OCI-M1 (cell line): Measurements from ENCODE around the gene NETO2.
"Not testable (repeated sequence)": the region's sequence is repeated elsewhere in the genome, so short reads cannot be mapped to it uniquely, and the experiment has no call there.

Experiments
- DNase-seq: peaks from one replicate; lab custom pipeline; 2025; lab: John Stamatoyannopoulos, UW

Gene NETO2

GRCh38 chr16:47143677-47144558 lies at the start of gene NETO2:
NETO2 (minus strand) TSS chr16:47143945; CDS start chr16:47143612, 333 bp downstream.
- DNase-seq = no peak

DNA sequence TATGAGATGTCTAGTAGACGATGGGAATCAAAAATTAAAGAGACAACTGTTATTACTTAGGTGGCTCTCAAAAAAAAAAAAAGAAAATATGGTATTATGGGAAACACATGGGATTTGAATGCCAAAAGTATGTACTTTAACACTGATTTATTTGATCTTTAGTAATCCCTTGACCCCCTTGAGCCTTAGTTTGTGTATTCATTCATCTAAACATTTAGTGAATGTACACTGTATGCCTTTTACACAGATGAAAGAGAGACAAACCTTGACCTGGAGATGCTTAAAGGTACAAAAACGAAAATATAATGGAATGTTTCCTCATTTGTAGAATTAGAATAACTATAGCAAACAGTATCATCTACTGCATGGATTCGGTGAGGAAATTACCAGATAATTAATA lies 38.6 kb upstream of the NETO2 start:
- DNase-seq = no peak

GRCh38 chr16:47181066-47181465 lies 37.3 kb upstream of the NETO2 start:
- DNase-seq = not testable (repeated sequence)

- no peak for DNase-seq
Observed at GRCh38 chr16:47180073-47180472, 36.3 kb upstream of the NETO2 start.

GRCh38 chr16:47175152-47175551 lies 31.4 kb upstream of the NETO2 start:
- DNase-seq = no peak

DNA sequence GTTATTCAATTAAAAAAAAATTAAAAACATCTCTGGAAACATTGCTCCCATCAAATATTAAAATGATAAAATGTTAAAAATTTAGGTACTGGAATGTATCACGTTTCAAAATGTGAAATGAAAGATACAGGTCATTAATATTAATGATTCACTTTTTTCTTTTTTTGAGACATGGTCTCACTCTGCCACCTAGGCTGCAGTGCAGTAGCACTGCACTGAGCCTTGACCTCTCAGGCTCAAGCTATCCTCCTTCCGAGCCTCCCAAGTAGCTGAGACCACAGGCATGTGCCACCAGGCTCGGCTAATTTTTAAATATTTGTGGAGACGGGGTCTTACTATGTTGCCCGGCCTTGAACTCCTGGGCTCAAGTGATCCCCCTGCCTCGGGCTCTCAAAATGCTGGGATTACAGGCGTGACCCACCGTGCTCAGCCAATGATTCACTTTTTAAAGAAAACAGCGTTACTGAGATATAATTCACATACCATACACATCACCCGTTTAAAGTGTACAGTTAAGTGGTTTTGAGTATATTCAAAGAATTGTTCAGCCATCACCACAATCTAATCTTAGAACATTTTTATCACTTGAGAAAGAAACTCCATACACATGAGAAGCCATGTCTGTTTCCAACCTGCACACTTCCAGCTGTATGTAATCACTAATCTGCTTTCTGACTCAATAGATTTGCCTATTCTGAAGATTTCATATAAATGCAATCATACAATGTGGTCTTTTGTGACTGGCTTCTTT lies 19.1 kb upstream of the NETO2 start:
- DNase-seq = no peak

DNA sequence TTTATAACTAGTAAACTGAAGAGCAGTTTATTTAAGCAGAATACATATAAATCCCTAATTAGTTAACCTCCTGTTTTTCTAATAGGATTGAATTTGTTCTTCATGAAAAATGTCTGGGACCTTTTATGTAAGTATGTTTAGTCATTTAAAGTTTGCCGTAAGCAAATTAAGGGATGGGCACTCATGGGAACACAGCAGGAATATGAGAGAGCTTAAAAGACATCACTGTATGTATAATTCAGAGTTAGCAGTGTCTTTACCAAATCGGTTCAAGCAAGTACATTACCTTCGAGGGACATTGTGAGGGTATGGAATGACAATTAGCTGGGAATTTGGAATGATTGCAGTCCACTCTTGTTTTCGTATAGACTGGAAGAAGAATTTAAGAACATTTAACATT lies 17.7 kb upstream of the NETO2 start:
- no peak for DNase-seq

- no peak for DNase-seq
Observed at GRCh38 chr16:47160422-47160821, 16.7 kb upstream of the NETO2 start.

- DNase-seq = no peak
Observed at GRCh38 chr16:47158992-47159391, 15.2 kb upstream of the NETO2 start.

DNA sequence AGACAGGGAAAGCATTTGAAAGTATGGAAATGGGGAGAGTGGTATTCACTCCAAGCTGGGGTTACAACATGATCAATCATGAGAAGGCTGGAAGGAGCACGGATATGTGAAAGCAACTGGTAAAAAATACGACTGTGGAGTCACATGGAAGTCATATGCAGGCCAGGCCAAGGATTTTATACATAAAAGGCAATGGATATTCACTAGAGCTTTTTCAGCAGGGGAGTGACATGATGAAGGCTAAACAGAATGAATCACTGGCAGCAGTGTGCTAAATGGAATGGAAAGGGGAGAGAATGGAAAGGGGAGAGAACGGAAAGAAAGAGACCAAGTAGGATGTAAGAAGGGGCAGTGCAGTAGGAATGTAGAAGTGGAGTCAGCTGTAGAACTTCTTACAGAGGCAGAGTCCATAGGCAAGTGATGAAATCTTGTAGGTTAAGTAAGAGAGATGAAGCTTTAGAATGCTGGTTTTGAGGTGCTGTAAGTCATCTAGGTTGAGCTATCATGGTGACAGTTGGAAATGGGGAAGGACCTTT lies 13.0 kb upstream of the NETO2 start:
- no peak for DNase-seq

- DNase-seq = not testable (repeated sequence)
Observed at GRCh38 chr16:47152501-47152900, 8.8 kb upstream of the NETO2 start.

DNA sequence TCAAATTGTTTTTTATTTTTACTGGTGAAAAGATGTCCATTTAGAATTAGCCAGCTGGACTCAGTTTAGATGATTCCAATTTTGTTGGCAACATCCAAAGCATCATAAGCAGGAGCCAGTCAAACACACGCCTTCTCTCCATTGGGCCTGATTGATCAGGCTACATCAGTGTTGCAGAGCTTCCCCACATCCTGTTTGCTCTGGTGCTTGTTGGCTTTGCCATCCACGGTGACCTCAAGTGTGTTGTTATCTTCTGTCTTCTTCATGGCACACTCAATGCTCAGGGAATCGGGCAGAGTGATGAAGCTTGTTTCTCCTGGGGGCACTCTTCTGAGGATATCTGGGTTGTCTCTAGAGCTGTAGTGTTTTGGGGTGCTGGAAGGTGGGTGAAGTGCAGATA lies 6.3 kb upstream of the NETO2 start:
- DNase-seq = no peak

DNA sequence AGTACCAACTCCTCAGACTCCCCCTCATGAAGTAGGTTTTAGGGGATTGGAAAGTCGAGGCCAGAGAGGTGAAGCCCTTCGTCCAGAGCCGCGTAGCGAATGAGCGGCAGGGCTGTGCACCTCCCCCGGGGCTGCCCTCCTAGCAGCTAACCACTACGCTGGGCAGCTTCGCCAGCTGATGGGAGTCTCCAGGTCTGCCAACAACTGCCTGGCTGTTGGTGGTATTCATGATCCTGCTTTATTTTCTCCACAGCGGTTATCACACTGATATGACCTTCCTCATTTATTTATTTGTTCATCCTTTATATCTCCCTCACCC lies 773 bp upstream of the NETO2 start:
- DNase-seq = no peak

DNA sequence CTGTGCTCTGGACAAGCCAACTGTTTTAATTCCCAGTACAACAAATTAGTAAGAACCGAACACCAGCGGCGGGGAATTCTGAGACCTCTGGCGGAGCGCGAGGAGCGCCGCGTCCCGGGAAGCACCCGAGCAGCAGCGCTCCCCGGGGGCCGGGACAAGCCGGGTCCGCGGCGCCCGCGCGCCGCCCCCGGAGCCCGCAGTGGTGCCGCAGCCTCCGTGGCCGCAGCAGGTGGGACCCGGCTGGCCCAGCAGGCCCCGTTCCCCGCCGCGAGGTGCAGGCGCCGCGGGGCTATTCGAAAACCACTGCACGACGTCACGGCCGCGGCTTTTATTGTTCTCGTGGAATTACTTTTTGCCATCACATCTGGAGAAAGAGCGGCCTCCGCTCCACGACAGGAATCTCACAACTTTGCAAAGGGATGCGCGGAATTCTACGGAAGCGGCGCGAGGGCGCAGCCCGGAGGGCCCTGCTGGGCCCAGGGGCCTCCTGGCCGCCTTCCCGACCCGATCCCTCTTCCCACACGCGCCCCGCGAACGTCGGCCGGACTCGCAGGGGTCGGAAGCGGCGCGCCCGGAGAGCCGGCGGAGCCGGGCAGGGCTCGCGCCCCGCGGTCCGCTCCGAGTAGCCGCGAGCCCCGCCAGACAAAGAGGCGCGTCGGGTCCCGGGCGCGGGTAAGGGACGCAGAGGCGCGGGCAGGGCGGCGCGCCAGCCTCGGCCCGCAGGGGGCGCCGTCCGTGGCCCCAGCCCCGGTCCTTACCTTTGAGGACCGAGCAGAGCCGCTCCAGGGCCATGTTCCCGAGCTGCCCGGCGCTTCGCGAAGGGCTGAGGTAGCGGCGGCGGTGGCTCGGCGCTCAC lies 696 bp downstream of the NETO2 start:
- peak; percentile 39 for DNase-seq

DNA sequence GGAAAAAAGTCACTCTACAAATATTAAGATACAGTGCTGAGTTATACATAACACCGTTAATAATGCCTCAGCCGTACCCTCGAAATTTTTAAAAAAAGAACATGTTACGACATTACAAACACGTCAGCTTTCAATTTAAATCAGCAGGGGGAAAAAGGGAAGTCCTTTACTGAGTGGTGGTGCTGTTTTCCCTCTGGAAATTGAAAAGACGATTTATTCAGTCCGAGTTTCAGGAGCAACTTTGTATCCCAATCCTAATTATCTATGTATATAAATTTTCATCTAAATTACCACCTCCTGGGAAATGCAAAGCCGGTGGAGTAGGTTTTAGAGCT lies 1.3 kb downstream of the NETO2 start:
- DNase-seq = peak; percentile 49

- peak; percentile 75 for DNase-seq
Observed at GRCh38 chr16:47141773-47142485, 1.8 kb downstream of the NETO2 start.

DNA sequence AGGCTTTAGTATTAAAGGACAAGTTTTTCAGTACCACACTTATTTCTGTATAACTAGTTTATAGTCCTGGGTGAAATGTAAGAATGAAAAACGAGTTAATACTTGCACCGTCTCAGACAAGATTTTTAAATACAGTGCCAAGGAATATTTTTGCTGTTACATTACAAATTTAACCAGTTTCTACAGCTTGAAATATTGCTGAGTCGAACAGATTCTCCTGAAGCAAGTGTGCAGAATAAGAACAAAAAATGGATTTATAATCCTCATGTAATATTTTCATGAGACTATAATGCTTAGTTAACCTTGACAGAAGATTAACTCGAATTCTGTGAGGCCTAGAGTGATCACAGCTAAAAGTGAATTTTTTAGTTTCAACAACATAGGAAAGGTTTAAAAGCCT lies 3.1 kb downstream of the NETO2 start:
- no peak for DNase-seq

GRCh38 chr16:47139561-47140185 lies 4.1 kb downstream of the NETO2 start:
- no peak for DNase-seq

DNA sequence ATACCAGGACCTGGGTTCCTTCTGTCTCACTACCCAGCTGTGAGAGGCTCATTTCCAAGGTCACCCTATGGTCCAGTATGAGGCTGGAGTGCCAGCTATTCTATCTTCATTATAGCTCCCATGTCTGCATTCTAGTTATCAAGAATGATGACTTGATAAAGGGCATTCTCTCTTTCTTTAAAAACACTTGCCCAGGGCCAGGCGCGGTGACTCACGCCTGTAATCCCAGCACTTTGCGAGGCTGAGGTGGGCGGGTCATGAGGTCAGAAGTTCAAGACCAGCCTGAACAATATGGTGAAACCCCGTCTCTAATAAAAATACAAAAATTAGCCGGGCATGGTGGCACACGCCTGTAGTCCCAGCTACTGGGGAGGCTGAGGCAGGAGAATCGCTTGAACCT lies 5.8 kb downstream of the NETO2 start:
- not testable (repeated sequence) for DNase-seq

DNA sequence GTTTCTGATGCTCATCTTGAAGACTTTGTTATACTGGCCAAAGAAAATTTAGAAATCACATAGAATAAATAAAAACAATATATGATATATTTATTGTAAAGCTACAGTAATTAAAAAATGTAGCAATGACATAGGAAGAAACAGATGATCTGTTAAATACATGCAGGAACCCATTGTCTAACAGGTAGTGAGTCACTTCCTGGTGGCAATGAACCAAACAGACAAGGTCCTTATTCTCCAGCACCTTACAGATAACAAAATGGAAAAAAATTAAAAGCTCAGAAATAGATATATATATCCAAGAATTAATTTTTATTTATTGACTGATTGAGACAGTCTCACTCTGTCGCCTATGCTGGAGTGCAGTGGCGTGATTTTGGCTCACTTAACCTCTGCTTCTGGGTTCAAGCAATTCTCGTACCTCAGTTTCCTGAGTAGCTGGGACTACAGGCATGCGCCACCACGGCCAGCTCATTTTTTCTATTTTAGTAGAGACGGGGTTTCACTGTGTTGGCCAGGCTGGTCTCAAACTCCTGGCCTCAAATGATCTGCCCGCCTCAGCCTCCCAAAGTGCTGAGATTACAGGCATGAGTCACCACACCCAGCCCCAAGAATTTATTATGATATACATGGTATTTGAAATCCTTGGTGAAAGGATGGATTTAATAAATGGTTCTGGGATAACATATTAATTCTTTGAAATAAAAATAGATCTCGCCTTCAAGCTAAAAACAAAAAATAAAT lies 7.5 kb downstream of the NETO2 start:
- DNase-seq = no peak
